ENCODE measurements around the gene CCL17. TPM values are rescaled to one million over a fixed set of nuclear protein-coding genes. Genes with fewer than 3 reads are reported as not detected.

Gene CCL17
- not detected in 5 replicates for total RNA-seq (2022; extraction: Qiagen RNA extraction)

DNA sequence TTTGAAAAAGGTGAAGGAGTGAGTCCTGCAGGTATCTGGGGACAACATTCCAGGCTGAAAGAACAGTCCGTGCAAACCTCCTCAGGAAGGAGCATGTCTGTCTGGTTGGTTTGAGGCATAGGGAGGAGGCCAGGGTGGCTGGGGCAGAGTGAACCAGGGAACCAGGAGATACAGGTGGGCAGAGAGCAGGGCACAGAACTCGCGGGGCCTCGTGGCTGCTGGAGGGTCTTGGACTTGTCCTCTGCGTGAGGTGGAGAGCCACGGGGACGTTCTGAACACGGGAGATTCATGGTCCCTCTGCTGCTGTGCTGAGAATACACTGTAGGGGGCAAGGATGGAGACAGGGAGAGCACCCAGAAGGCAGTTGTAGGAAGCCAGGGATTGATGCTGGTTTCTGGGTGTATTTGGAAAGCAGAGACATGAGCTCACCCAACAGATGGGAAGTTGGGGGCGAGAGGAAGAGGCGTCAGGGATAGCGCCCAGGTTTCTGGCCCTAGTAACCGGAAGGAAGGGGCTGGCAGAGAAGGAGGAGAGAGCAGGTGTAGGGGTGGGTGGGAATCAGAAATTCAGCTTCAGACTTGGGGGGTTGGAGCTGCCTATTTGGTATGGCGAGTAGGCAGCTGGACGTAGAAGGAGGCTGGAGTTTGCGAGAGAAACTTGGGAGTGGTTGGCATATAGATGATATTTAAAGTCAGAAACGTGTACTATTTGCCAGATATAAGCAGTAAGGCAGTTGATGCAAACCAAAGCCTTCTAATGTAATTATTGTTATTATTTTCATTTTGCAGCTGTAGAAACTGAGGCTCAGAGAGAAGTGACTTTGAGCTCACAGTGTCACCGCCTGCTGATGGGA is at the start of gene CCL17:
Gene CCL17, plus strand, starts transcription at position 803 of the 853 bp plus-strand sequence. CDS start 9,166 bp downstream, outside the sequence.

DNA sequence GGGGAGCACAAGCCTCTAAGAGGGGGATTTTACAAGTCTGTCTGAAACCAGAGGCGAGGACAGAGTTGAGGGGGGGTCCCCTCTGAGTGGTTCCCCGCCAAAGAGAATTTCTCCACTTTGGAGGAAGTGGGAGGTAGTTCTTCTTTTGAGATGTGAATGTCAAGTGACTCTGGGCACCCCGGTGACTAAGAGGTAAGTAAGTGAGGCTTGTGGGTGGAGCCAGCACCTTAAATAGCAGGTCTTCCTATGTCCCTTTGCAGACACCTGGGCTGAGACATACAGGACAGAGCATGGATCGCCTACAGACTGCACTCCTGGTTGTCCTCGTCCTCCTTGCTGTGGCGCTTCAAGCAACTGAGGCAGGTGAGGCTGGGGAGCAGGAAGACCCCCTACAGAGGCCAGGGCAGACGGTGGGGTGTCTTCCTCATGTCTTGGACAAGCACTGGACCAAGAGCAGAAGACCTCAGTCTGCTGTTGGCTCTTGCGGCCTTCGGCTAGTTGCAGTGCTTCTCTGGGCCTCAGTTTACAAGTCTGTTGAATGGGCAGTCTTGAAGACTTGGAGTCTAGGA is 46.0 kb upstream of the CCL17 start, which contains the start of gene CCL22:
Gene CCL22, plus strand, starts transcription at position 257 of the 569 bp plus-strand sequence. Its CDS starts 34 bp downstream, at position 291.

DNA sequence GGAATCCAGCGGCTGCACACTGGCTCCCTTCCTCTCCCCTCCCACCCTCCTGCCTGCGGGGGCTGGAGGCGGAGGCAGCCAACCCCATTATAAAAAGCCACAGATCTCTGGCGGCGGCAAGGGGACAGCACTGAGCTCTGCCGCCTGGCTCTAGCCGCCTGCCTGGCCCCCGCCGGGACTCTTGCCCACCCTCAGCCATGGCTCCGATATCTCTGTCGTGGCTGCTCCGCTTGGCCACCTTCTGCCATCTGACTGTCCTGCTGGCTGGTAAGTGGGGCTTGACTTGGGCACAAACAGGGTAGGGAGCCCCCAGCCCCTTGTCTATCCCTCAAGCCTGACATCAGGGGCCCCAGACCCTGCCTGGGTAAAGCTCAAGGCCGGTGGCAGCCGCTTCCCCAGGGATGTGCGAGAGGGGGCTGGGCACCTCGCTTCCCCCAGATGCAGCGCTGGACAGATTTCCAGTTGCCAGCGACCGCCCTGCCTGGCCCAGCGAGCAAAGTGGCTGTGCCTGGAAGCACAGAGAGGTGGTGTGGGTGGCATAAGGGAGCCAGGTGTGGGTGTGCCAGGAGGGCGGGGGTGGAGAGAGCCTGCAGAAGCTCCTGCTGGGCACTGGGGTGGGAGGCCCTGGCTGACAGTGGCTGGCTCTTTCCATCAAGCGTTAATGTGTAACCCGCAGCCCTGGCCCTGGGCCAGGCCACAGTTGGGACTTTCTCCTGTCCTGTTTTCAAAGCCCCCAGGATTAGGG is 32.0 kb upstream of the CCL17 start, which contains the start of gene CX3CL1:
Gene CX3CL1, plus strand, starts transcription at position 119 of the 745 bp plus-strand sequence. Its CDS starts 79 bp downstream, at position 198.

DNA sequence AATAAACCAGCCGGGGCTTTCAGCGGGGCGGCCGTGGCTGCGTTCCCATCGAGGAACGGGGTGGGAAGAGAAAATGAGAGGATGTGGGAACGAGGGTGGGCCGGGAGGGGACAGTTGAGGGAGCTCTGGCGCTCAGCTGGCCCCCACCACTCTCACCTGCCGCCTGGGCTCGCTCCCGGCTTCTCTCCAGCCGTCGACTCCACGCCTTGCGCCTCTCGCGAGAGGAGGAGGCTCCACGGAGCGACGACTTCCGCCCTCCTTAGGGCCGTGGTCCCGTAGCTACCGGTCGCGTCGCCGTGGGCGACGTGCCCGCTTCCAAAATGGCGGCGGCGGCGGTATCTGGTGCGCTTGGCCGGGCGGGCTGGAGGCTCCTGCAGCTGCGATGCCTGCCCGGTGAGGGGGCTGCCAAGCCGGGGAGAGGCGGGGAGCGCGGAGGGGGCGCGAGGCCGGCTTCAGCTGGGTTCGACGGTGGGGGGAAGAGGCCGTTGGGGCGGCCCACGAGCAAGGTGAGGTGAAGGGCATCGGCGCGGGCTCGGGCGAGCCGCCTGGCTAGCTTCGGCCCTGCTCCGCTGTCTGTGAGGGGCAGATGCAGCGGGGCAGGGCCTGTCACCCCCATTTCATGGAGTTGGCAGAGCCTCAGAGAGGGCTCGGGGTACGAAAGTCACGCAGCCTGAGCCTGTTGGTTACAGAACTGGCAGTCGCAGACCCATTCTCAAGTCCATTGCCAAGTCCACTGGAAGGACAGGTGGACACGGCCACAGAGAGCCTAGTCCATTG is 42.8 kb downstream of the CCL17 start, which contains the start of the genes CIAPIN1 and COQ9:
Gene CIAPIN1, minus strand, starts transcription at position 200 of the 777 bp plus-strand sequence. CDS start 6,457 bp downstream, outside the sequence.
Gene COQ9, plus strand, starts transcription at position 294 of the 777 bp plus-strand sequence. Its CDS starts 27 bp downstream, at position 321.

DNA sequence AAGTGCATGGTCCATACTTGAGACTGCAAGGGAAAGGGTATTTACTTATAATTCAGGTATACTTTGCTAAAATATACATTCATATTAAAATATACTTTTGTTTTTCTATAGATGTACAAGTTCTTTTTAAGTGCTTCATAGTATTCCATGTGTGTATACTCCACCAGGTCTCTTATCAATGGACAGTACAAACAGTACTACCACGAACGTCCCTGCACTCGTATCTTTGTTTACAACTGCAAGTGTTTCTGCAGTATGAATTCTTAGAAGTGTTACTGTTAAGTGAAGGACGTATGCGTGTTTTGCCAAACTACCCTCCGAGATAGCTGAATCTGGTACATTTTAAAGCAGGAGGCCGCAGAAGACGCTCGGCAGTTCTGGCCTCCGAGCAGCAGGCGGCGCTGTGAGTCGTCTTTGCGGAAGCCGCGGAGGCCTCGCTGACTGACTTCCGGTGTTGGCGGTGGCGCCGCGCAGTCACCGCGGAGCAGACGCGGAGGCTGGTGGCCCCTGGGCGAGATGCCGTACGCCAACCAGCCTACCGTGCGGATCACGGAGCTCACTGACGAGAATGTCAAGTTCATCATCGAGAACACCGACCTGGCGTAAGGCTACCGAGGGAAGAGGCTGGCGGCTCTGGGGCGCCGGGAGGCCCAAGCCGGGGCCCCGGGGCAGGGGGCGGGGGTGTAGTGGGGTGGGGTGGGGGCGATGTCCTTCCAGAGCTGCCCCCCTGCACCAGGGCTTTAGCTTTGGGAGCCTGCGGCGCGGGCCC is 57.8 kb downstream of the CCL17 start, which contains the start of gene POLR2C:
Gene POLR2C, plus strand, starts transcription at position 471 of the 769 bp plus-strand sequence. Its CDS starts 46 bp downstream, at position 517.

Other genes with a start within 250 kb of the CCL17 start
- gene PSME3IP1, start 218.7 kb upstream of the CCL17 start, total RNA-seq (2022; extraction: Qiagen RNA extraction), result 79.2 to 113 TPM (median 88.8 TPM) in 5 replicates
- 27.7 to 36.2 TPM (median 34.9 TPM) in 5 replicates for gene RSPRY1, start 218.4 kb upstream of the CCL17 start, total RNA-seq (2022; extraction: Qiagen RNA extraction)
- gene ARL2BP, start 159.5 kb upstream of the CCL17 start, total RNA-seq (2022; extraction: Qiagen RNA extraction), result 73.1 to 80.0 TPM (median 76.6 TPM) in 5 replicates
- 1.1 to 1.8 TPM (median 1.6 TPM) in 5 replicates for gene PLLP, start 120.1 kb upstream of the CCL17 start, total RNA-seq (2022; extraction: Qiagen RNA extraction)
- gene CCL22, start 46.0 kb upstream of the CCL17 start, total RNA-seq (2022; extraction: Qiagen RNA extraction), result 0.05 to 0.07 TPM (median 0.07 TPM) in 4 of 5 replicates, not detected in the other
- gene CX3CL1, start 32.3 kb upstream of the CCL17 start, total RNA-seq (2022; extraction: Qiagen RNA extraction), result 0.07 to 0.18 TPM (median 0.12 TPM) in 5 replicates
- gene CIAPIN1, start 42.6 kb downstream of the CCL17 start, total RNA-seq (2022; extraction: Qiagen RNA extraction), result 69.9 to 90.8 TPM (median 74.6 TPM) in 5 replicates
- gene COQ9, start 42.7 kb downstream of the CCL17 start, total RNA-seq (2022; extraction: Qiagen RNA extraction), result 39.1 to 53.2 TPM (median 50.2 TPM) in 5 replicates
- 102 to 167 TPM (median 109 TPM) in 5 replicates for gene POLR2C, start 57.9 kb downstream of the CCL17 start, total RNA-seq (2022; extraction: Qiagen RNA extraction)
- gene DOK4, start 81.7 kb downstream of the CCL17 start, total RNA-seq (2022; extraction: Qiagen RNA extraction), result 31.7 to 45.5 TPM (median 40.7 TPM) in 5 replicates
- 6.4 to 10.1 TPM (median 7.8 TPM) in 5 replicates for gene CCDC102A, start 131.8 kb downstream of the CCL17 start, total RNA-seq (2022; extraction: Qiagen RNA extraction)
- gene ADGRG5, start 137.9 kb downstream of the CCL17 start, total RNA-seq (2022; extraction: Qiagen RNA extraction), result 0.04 to 0.10 TPM (median 0.09 TPM) in 5 replicates
- 141 to 205 TPM (median 184 TPM) in 5 replicates for gene ADGRG1, start 223.9 kb downstream of the CCL17 start, total RNA-seq (2022; extraction: Qiagen RNA extraction)

Measured in A549 treated with Mapracorat at 1 μM for 4 hours (cell line).